Measurements from ENCODE around the gene TFDP1. TPM values are rescaled to one million over a fixed set of nuclear protein-coding genes. Genes with fewer than 3 reads are reported as not detected.

Gene TFDP1
- total RNA-seq, 1 donor, result 83.8 TPM

GRCh38 chr13:113597391-113598080 lies 13.0 kb downstream of the TFDP1 start:
- TF ChIP-seq, protein P1, sequence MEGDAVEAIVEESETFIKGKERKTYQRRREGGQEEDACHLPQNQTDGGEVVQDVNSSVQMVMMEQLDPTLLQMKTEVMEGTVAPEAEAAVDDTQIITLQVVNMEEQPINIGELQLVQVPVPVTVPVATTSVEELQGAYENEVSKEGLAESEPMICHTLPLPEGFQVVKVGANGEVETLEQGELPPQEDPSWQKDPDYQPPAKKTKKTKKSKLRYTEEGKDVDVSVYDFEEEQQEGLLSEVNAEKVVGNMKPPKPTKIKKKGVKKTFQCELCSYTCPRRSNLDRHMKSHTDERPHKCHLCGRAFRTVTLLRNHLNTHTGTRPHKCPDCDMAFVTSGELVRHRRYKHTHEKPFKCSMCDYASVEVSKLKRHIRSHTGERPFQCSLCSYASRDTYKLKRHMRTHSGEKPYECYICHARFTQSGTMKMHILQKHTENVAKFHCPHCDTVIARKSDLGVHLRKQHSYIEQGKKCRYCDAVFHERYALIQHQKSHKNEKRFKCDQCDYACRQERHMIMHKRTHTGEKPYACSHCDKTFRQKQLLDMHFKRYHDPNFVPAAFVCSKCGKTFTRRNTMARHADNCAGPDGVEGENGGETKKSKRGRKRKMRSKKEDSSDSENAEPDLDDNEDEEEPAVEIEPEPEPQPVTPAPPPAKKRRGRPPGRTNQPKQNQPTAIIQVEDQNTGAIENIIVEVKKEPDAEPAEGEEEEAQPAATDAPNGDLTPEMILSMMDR (IDR thresholded peaks at IDR 0.05; ENCODE audit: insufficient read depth, low read depth, low read length), result no peak
- no peak for DNase-seq (ENCODE audit: low read depth)

GRCh38 chr13:113598081-113598410 lies 13.5 kb downstream of the TFDP1 start:
- no peak for DNase-seq (ENCODE audit: low read depth)
- H3K4me3 ChIP-seq (ENCODE audit: low read depth, low read length), result no peak overlapping the region
- TF ChIP-seq, protein P1 (IDR thresholded peaks at IDR 0.05; ENCODE audit: insufficient read depth, low read depth, low read length), result no peak

More at GRCh38 chr13:113597391-113598080, 13.0 kb downstream of the TFDP1 start:
- H3K4me3 ChIP-seq (ENCODE audit: low read depth, low read length), result no peak overlapping the region

GRCh38 chr13:113598481-113598880 lies 13.9 kb downstream of the TFDP1 start:
- TF ChIP-seq, protein P1 (IDR thresholded peaks at IDR 0.05; ENCODE audit: insufficient read depth, low read depth, low read length), result no peak
- no peak for DNase-seq (ENCODE audit: low read depth)
- H3K4me3 ChIP-seq (ENCODE audit: low read depth, low read length), result no peak overlapping the region

GRCh38 chr13:113599391-113599790 lies 14.8 kb downstream of the TFDP1 start:
- TF ChIP-seq, protein P1 (IDR thresholded peaks at IDR 0.05; ENCODE audit: insufficient read depth, low read depth, low read length), result no peak
- H3K4me3 ChIP-seq (ENCODE audit: low read depth, low read length), result no peak overlapping the region
- DNase-seq (ENCODE audit: low read depth), result no peak

- TF ChIP-seq, protein P1 (IDR thresholded peaks at IDR 0.05; ENCODE audit: insufficient read depth, low read depth, low read length), result no peak
- DNase-seq (ENCODE audit: low read depth), result no peak
- no peak overlapping the region for H3K4me3 ChIP-seq (ENCODE audit: low read depth, low read length)
Measured at GRCh38 chr13:113601166-113602070, 16.9 kb downstream of the TFDP1 start.

DNA sequence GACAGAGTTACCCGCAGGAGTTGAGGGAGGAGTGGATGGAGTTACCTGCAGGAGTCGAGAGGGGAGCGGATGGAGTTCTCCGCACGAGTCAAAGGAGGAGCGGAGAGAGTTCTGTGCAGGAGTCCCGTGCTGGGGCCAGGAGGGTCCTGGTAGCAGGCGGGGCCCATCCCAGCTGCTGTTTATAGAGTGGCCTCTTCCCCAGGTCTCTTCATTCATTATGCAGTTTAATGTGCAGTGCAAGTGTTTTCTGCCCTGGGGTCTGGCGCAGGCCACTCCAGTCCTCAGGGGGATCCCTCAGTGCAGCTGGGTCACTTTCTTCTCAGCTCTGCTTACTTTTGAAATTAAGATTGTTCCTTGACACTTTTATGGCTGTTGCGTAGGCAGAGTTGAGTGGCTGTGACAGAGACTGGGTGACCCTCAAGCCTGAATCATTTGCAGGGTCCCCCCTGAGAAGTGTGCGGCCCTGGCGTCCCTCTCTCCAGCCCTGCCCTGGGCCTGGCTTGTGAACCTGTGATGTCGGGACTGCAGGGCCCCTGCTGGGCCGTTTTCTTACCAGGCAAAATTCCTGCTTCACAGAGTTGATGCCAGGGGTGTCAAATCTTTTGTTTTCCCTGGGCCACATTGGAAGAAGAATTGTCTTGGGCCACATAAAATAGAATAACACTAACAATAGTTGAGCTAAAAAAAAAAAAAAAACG lies 17.9 kb downstream of the TFDP1 start:
- TF ChIP-seq, protein P1 (IDR thresholded peaks at IDR 0.05; ENCODE audit: insufficient read depth, low read depth, low read length), result no peak
- no peak for DNase-seq (ENCODE audit: low read depth)
- H3K4me3 ChIP-seq (ENCODE audit: low read depth, low read length), result no peak overlapping the region

All from fibroblast of villous mesenchyme (primary cell).